ENCODE measurements around the gene HOXD3. TPM values are rescaled to one million over a fixed set of nuclear protein-coding genes. Genes with fewer than 3 reads are reported as not detected.

Gene HOXD3
- total and polyA plus RNA-seq, 9 of the 15 experiments (the other 6 are each of a cell fraction or from before 2014, with no cell fraction given) = not detected

DNA sequence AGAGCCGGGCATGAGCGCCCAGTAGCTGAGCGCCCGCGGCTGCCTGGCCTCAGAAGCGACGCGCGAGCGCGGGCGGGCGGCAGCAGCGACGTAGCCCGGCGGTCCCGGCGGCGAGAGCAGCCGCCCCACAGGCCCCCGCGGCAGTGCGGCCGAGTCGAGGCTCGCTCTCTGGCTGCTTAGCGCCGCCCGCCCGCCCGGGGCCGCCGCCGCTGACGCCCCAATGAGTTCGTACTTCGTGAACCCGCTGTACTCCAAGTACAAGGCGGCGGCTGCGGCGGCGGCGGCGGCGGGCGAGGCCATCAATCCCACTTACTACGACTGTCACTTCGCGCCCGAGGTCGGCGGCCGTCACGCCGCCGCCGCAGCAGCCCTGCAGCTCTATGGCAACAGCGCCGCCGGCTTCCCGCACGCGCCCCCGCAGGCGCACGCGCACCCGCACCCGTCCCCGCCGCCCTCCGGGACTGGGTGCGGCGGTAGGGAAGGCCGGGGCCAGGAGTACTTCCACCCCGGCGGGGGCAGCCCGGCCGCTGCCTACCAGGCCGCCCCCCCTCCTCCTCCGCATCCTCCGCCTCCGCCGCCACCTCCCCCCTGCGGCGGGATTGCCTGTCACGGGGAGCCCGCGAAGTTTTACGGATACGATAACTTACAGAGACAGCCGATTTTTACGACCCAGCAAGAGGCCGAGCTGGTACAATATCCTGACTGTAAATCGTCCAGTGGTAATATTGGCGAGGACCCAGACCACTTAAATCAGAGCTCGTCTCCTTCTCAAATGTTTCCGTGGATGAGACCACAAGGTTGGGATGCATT lies 26.8 kb upstream of the HOXD3 start (continued):
- TF ChIP-seq ATF1 (CRISPR knock-in tag; IDR thresholded peaks at IDR 0.05) = no peak
- TF ChIP-seq ATF1 (tag; IDR thresholded peaks at IDR 0.05) = no peak; the same call in 1 of the 2 replicates
- TF ChIP-seq DNMT1 (IDR thresholded peaks at IDR 0.05) = no peak
- TF ChIP-seq, protein P1, sequence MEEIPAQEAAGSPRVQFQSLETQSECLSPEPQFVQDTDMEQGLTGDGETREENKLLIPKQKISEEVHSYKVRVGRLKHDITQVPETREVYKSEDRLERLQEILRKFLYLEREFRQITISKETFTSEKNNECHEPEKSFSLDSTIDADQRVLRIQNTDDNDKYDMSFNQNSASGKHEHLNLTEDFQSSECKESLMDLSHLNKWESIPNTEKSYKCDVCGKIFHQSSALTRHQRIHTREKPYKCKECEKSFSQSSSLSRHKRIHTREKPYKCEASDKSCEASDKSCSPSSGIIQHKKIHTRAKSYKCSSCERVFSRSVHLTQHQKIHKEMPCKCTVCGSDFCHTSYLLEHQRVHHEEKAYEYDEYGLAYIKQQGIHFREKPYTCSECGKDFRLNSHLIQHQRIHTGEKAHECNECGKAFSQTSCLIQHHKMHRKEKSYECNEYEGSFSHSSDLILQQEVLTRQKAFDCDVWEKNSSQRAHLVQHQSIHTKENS (CRISPR knock-in tag; IDR thresholded peaks at IDR 0.05) = no peak
- TF ChIP-seq, protein P2, sequence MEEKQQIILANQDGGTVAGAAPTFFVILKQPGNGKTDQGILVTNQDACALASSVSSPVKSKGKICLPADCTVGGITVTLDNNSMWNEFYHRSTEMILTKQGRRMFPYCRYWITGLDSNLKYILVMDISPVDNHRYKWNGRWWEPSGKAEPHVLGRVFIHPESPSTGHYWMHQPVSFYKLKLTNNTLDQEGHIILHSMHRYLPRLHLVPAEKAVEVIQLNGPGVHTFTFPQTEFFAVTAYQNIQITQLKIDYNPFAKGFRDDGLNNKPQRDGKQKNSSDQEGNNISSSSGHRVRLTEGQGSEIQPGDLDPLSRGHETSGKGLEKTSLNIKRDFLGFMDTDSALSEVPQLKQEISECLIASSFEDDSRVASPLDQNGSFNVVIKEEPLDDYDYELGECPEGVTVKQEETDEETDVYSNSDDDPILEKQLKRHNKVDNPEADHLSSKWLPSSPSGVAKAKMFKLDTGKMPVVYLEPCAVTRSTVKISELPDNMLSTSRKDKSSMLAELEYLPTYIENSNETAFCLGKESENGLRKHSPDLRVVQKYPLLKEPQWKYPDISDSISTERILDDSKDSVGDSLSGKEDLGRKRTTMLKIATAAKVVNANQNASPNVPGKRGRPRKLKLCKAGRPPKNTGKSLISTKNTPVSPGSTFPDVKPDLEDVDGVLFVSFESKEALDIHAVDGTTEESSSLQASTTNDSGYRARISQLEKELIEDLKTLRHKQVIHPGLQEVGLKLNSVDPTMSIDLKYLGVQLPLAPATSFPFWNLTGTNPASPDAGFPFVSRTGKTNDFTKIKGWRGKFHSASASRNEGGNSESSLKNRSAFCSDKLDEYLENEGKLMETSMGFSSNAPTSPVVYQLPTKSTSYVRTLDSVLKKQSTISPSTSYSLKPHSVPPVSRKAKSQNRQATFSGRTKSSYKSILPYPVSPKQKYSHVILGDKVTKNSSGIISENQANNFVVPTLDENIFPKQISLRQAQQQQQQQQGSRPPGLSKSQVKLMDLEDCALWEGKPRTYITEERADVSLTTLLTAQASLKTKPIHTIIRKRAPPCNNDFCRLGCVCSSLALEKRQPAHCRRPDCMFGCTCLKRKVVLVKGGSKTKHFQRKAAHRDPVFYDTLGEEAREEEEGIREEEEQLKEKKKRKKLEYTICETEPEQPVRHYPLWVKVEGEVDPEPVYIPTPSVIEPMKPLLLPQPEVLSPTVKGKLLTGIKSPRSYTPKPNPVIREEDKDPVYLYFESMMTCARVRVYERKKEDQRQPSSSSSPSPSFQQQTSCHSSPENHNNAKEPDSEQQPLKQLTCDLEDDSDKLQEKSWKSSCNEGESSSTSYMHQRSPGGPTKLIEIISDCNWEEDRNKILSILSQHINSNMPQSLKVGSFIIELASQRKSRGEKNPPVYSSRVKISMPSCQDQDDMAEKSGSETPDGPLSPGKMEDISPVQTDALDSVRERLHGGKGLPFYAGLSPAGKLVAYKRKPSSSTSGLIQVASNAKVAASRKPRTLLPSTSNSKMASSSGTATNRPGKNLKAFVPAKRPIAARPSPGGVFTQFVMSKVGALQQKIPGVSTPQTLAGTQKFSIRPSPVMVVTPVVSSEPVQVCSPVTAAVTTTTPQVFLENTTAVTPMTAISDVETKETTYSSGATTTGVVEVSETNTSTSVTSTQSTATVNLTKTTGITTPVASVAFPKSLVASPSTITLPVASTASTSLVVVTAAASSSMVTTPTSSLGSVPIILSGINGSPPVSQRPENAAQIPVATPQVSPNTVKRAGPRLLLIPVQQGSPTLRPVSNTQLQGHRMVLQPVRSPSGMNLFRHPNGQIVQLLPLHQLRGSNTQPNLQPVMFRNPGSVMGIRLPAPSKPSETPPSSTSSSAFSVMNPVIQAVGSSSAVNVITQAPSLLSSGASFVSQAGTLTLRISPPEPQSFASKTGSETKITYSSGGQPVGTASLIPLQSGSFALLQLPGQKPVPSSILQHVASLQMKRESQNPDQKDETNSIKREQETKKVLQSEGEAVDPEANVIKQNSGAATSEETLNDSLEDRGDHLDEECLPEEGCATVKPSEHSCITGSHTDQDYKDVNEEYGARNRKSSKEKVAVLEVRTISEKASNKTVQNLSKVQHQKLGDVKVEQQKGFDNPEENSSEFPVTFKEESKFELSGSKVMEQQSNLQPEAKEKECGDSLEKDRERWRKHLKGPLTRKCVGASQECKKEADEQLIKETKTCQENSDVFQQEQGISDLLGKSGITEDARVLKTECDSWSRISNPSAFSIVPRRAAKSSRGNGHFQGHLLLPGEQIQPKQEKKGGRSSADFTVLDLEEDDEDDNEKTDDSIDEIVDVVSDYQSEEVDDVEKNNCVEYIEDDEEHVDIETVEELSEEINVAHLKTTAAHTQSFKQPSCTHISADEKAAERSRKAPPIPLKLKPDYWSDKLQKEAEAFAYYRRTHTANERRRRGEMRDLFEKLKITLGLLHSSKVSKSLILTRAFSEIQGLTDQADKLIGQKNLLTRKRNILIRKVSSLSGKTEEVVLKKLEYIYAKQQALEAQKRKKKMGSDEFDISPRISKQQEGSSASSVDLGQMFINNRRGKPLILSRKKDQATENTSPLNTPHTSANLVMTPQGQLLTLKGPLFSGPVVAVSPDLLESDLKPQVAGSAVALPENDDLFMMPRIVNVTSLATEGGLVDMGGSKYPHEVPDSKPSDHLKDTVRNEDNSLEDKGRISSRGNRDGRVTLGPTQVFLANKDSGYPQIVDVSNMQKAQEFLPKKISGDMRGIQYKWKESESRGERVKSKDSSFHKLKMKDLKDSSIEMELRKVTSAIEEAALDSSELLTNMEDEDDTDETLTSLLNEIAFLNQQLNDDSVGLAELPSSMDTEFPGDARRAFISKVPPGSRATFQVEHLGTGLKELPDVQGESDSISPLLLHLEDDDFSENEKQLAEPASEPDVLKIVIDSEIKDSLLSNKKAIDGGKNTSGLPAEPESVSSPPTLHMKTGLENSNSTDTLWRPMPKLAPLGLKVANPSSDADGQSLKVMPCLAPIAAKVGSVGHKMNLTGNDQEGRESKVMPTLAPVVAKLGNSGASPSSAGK (IDR thresholded peaks at IDR 0.05) = no peak
- no peak for TF ChIP-seq CC2D1A (IDR thresholded peaks at IDR 0.05)
- no peak for TF ChIP-seq BDP1 (IDR thresholded peaks at IDR 0.05; ENCODE audit: insufficient read depth, insufficient read length)
- no peak for TF ChIP-seq TOE1 (IDR thresholded peaks at IDR 0.05; ENCODE audit: borderline replicate concordance)
- TF ChIP-seq TOE1 (CRISPR knock-in tag; IDR thresholded peaks at IDR 0.05; ENCODE audit: borderline replicate concordance, low read depth) = no peak
- TF ChIP-seq KHSRP (IDR thresholded peaks at IDR 0.05) = no peak
- TF ChIP-seq, protein P3, sequence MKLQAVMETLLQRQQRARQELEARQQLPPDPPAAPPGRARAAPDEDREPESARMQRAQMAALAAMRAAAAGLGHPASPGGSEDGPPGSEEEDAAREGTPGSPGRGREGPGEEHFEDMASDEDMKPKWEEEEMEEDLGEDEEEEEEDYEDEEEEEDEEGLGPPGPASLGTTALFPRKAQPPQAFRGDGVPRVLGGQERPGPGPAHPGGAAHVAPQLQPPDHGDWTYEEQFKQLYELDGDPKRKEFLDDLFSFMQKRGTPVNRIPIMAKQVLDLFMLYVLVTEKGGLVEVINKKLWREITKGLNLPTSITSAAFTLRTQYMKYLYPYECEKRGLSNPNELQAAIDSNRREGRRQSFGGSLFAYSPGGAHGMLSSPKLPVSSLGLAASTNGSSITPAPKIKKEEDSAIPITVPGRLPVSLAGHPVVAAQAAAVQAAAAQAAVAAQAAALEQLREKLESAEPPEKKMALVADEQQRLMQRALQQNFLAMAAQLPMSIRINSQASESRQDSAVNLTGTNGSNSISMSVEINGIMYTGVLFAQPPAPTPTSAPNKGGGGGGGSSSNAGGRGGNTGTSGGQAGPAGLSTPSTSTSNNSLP (IDR thresholded peaks at IDR 0.05; ENCODE audit: borderline replicate concordance, low read depth, low read length) = no peak

All from K562 (cell line).